Adrenal gland (tissue), 12 donors: ENCODE data around the gene ABCC2. TPM values are rescaled to one million over a fixed set of nuclear protein-coding genes. Genes with fewer than 3 reads are reported as not detected.

ENCODE experiments used
- DNase-seq, 7 donors: peaks; one replicate each; pipeline ENCODE4 v3.0.0-alpha.2; 2019 to 2020
- H3K27ac ChIP-seq, 5 donors: fragments of 200-600 bp; sonication (generic) in 4 of 5; 1 replicate in 3 of 5; 2 replicates in 2 of 5; pipeline versions ENCODE4 v1.5.1 to v1.8.0; 2016 to 2020; ENCODE audit warnings: mild to moderate bottlenecking in 1 of 5
- H3K27me3 ChIP-seq: fragments of 200-600 bp; 2 replicates; pipeline ENCODE4 v1.8.0; 2021
- H3K36me3 ChIP-seq, 2 donors: fragments of 200-600 bp; replicated peaks in 1 of 2; 1 replicate in 1 of 2; 2 replicates in 1 of 2; pipeline versions ENCODE4 v1.5.1 to v1.8.0; 2018 to 2022
- H3K4me1 ChIP-seq, 2 donors: fragments of 200-600 bp; replicated peaks in 1 of 2; 1 replicate in 1 of 2; 2 replicates in 1 of 2; pipeline versions ENCODE4 v1.5.1 to v1.8.0; 2018 to 2021
- H3K4me3 ChIP-seq, 4 donors: fragments of 200-600 bp; sonication (generic) in 3 of 4; one replicate each; pipeline ENCODE4 v1.5.1; 2016 to 2018
- H3K9me3 ChIP-seq, 3 donors: fragments of 200-600 bp; sonication (generic) in 1 of 3; replicated peaks in 1 of 3; 1 replicate in 2 of 3; 2 replicates in 1 of 3; pipeline versions ENCODE4 v1.5.1 to v1.8.0; 2016 to 2021
- POLR2A ChIP-seq, 2 donors: fragments of 450-650 bp; IDR thresholded peaks; one replicate each; pipeline ENCODE4 v1.6.1; 2017; ENCODE audit warnings: antibody characterized with exemption in 2 of 2, mild to moderate bottlenecking in 2 of 2, moderate library complexity in 1 of 2
- WGBS, 4 donors: extraction: QIAGEN DNeasy Blood & Tissue Kit in 2 of 4; methylation state at CpG; one replicate each; pipeline versions ENCODE4 v1.1.5 to v1.1.7; 2013 to 2017; 5-methylcytosine and 5-hydroxymethylcytosine counted together
- intact Hi-C, 2 donors: fragments of 100-400 bp; cut with DNase I; formaldehyde crosslinking; loops; one replicate each; pipeline versions ENCODE4 v1.14.1 to v1.15.0; 2022 to 2023
- polyA plus RNA-seq, 3 donors: library from polyadenylated mRNA; stranded (reverse); fragments of 200-250 nt in 2 of 3; fragments of 350-450 nt in 1 of 3; fragmentation: Illumina TruSeq in 1 of 3; extraction: RNeasy Lipid Tissue Mini Kit (QIAGEN cat#74804) in 1 of 3; gene quantifications; one replicate each; pipeline ENCODE4 v1.2.3, GENCODE V29; 2013 to 2014
- total RNA-seq, 9 donors: library from RNA; depleted of rRNA in 4 of 9; stranded (reverse); fragments of >200 nt in 4 of 9; fragments of 120-200 nt in 1 of 9; fragmentation: NEBNext Ultra II Directional in 1 of 9; extraction: Animal tissue kit (Norgen Biotek cat#: 25700) in 1 of 9; gene quantifications; one replicate each; pipeline versions ENCODE4 v1.1.0 to v1.2.4, GENCODE V29; 2013 to 2023
- TF ChIP-seq, protein P1 (sequence below), 6 experiments: fragments of 450-650 bp in 4 of 6; fragments of 200-600 bp in 2 of 6; sonication (generic) in 1 of 6; IDR thresholded peaks; 1 replicate in 5 of 6; 2 replicates in 1 of 6; pipeline versions ENCODE4 v1.5.1 to v1.8.0; 2016 to 2021; ENCODE audit warnings: antibody characterized with exemption in 6 of 6, mild to moderate bottlenecking in 2 of 6, moderate library complexity in 1 of 6
- donor health status: healthy with polysubstance abuse.
- donor health status: Bipolar disorder and iron deficiency.
- donor health status: DM: yes; HTN: yes; CAD: no.
- donor health status: DM: no; HTN: no; CAD: no.
- donor health status: DM: no; HTN: no; CAD: no.
- donor health status: DM: yes; HTN: yes; CAD: no.

Gene ABCC2
- total and polyA plus RNA-seq, 12 donors, result 0.55 to 2.1 (median 0.81) TPM

DNA sequence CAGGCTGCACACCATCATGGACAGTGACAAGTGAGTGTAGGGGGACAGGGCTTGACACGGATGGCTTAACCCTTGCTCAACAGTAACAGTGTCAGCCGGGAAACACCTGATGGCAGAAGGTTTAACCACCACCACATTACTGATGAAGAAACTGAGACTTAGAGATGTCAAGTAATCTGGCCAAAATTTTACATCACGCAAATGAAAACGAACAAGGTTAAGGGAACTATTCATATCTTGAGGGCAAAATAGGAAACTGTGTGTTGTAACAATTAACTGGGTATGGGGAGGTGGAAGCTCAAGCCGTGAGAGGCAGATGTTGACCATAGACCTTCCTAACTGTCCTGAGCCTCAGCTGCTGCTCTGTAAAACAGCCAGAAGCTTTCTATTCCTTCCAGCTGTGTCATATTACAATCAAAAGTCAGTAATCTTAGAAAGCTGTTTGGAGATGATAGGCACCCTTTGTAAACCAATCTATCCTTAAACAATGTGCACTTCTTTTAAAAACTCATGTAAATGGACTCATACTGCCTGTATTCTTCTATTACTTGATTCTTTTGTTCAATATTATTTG, 68.4 kb downstream of the ABCC2 start:
- DNase-seq, result no peak
- Histone ChIP-seq H3K27ac (no peak overlapping the region), H3K36me3 (no peaks in the 10 kb centered on the region), H3K4me3 (no peak overlapping the region), H3K4me1 (peaks cover 0 to 5% of the 10 kb centered on the region in 2 donors), H3K9me3 (no peaks in the 10 kb centered on the region), H3K27me3 (no peaks in the 10 kb centered on the region)
- TF ChIP-seq POLR2A (IDR thresholded peaks at IDR 0.05), result no peak
- TF ChIP-seq, protein P1, sequence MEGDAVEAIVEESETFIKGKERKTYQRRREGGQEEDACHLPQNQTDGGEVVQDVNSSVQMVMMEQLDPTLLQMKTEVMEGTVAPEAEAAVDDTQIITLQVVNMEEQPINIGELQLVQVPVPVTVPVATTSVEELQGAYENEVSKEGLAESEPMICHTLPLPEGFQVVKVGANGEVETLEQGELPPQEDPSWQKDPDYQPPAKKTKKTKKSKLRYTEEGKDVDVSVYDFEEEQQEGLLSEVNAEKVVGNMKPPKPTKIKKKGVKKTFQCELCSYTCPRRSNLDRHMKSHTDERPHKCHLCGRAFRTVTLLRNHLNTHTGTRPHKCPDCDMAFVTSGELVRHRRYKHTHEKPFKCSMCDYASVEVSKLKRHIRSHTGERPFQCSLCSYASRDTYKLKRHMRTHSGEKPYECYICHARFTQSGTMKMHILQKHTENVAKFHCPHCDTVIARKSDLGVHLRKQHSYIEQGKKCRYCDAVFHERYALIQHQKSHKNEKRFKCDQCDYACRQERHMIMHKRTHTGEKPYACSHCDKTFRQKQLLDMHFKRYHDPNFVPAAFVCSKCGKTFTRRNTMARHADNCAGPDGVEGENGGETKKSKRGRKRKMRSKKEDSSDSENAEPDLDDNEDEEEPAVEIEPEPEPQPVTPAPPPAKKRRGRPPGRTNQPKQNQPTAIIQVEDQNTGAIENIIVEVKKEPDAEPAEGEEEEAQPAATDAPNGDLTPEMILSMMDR (IDR thresholded peaks at IDR 0.05), result no peak
- intact Hi-C loops, result loop anchor here in 1 of 2 donors (5.0 kb wide), 1 partner anchor 196 kb away; no protein-coding TSS in a partner anchor
- WGBS, 4 donors, result 73 to 80% (median 78%) methylated on average over 5 of the region's 5 CpGs

DNA sequence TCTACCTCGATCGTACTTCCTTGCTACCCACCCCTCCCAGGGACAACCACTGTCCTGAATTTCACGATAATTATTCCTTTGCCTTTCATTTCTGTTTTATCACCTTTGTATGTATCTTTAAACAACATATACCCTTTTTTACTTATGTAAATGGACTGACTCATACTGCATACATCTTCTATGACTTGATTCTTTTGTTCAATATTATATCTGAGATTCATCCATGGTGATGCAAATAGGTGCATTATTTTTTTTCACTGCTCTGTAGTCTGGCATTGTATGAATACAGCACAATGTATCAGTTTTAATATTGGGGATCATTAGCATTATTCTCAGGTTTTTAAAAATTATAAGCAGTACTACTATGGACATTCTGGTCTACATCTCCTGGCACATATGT, 69.4 kb downstream of the ABCC2 start:
- H3K36me3 ChIP-seq, result no peaks in the 10 kb centered on the region
- H3K27me3 ChIP-seq, result no peaks in the 10 kb centered on the region
- no peak for DNase-seq
- no peaks in the 10 kb centered on the region for H3K4me1 ChIP-seq
- no peak overlapping the region for H3K4me3 ChIP-seq
- H3K27ac ChIP-seq, result no peak overlapping the region
- TF ChIP-seq, protein P1 (IDR thresholded peaks at IDR 0.05), result no peak
- H3K9me3 ChIP-seq, result no peaks in the 10 kb centered on the region
- WGBS, 4 donors, result 94 to 97% (median 96%) methylated on average over 3 of the region's 3 CpGs
- intact Hi-C loops, result loop anchor here in 1 of 2 donors (5.0 kb wide), 1 partner anchor 195 kb away; no protein-coding TSS in a partner anchor

- no peak for DNase-seq
- Histone ChIP-seq H3K27ac (no peak overlapping the region), H3K4me3 (no peak overlapping the region), H3K4me1 (no peaks in the 10 kb centered on the region), H3K36me3 (no peaks in the 10 kb centered on the region), H3K9me3 (no peaks in the 10 kb centered on the region), H3K27me3 (no peaks in the 10 kb centered on the region)
- TF ChIP-seq, protein P1 (IDR thresholded peaks at IDR 0.05), result no peak
- TF ChIP-seq POLR2A (IDR thresholded peaks at IDR 0.05), result no peak
- 74 to 92% (median 90%) methylated on average over 3 of the region's 3 CpGs for WGBS, 4 donors
- intact Hi-C loops, result loop anchor here in 1 of 2 donors (5.0 kb wide), 1 partner anchor 195 kb away; no protein-coding TSS in a partner anchor
These were observed 70.2 kb downstream of the ABCC2 start for GRCh38 chr10:99852481-99853213.

- 80 to 83% (median 82%) methylated on average over 3 of the region's 3 CpGs for WGBS, 4 donors
- H3K27me3 ChIP-seq, result no peaks in the 10 kb centered on the region
- DNase-seq, result no peak
- H3K4me3 ChIP-seq, result no peak overlapping the region
- no peak overlapping the region for H3K27ac ChIP-seq
- H3K4me1 ChIP-seq, result no peaks in the 10 kb centered on the region
- intact Hi-C loops, result loop anchor here in 1 of 2 donors (5.0 kb wide), 1 partner anchor 194 kb away; no protein-coding TSS in a partner anchor
- H3K9me3 ChIP-seq, result no peaks in the 10 kb centered on the region
- no peaks in the 10 kb centered on the region for H3K36me3 ChIP-seq
- TF ChIP-seq, protein P1 (IDR thresholded peaks at IDR 0.05), result no peak
- no peak for TF ChIP-seq POLR2A (IDR thresholded peaks at IDR 0.05)
These were observed 71.2 kb downstream of the ABCC2 start for GRCh38 chr10:99853655-99854054.
